Suprapubic skin (tissue), 3 donors: ENCODE measurements around the gene SLC2A1.

Experiments used
- POLR2A ChIP-seq, 2 donors: fragments of 450-650 bp; IDR thresholded peaks; one replicate each; pipeline ENCODE4 v1.6.1; 2017; ENCODE audit warnings: antibody characterized with exemption in 2 of 2, mild to moderate bottlenecking in 2 of 2, moderate library complexity in 2 of 2
- TF ChIP-seq, protein P1 (sequence below), 2 donors: fragments of 200-600 bp in 1 of 2; fragments of 450-650 bp in 1 of 2; sonication (generic) in 1 of 2; IDR thresholded peaks; one replicate each; pipeline ENCODE4 v1.5.1; 2016 to 2019; ENCODE audit warnings: antibody characterized with exemption in 2 of 2, mild to moderate bottlenecking in 1 of 2, moderate library complexity in 1 of 2

DNA sequence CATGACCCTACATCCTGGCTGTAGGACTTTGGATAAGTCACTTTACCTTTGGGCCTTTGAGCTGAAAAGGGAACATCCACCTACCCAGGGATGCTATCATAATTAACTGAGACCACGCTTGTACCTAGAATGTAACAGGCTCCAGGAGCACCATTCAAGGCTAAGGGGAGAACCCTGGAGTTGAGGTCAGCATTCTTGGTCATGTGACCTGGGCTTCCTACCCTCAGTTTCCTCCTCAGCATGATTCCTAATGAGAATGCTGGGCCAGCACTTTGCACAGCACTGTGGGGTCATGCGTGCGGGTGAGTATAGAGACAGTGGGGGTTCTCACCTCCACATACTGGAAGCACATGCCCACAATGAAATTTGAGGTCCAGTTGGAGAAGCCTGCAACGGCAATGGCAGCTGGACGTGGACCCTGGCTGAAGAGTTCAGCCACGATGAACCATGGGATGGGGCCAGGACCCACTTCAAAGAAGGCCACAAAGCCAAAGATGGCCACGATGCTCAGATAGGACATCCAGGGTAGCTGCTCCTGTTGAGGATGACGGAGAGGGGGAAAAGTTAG lies 31.3 kb downstream of the SLC2A1 start:
- TF ChIP-seq, protein P1, sequence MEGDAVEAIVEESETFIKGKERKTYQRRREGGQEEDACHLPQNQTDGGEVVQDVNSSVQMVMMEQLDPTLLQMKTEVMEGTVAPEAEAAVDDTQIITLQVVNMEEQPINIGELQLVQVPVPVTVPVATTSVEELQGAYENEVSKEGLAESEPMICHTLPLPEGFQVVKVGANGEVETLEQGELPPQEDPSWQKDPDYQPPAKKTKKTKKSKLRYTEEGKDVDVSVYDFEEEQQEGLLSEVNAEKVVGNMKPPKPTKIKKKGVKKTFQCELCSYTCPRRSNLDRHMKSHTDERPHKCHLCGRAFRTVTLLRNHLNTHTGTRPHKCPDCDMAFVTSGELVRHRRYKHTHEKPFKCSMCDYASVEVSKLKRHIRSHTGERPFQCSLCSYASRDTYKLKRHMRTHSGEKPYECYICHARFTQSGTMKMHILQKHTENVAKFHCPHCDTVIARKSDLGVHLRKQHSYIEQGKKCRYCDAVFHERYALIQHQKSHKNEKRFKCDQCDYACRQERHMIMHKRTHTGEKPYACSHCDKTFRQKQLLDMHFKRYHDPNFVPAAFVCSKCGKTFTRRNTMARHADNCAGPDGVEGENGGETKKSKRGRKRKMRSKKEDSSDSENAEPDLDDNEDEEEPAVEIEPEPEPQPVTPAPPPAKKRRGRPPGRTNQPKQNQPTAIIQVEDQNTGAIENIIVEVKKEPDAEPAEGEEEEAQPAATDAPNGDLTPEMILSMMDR (IDR thresholded peaks at IDR 0.05), result no peak
- TF ChIP-seq POLR2A (IDR thresholded peaks at IDR 0.05), result no peak
